GM19397 (cell line): Measurements from ENCODE around the gene CAB39L.
"Not testable (repeated sequence)": the region's sequence is repeated elsewhere in the genome, so short reads cannot be mapped to it uniquely, and the experiment has no call there.

Experiments used
- ATAC-seq: cut with Tn5 transposase; IDR thresholded peaks from one replicate; pipeline ENCODE4 v1.9.1; 2021; ENCODE audit warnings: mild to moderate bottlenecking, moderate library complexity; ENCODE audit not compliant: unreplicated experiment

CAB39L gene

GRCh38 chr13:49353908-49354307, 90.0 kb downstream of the CAB39L start:
- no peak for ATAC-seq

- ATAC-seq = no peak
Observed at GRCh38 chr13:49351871-49352270, 92.0 kb downstream of the CAB39L start.

DNA sequence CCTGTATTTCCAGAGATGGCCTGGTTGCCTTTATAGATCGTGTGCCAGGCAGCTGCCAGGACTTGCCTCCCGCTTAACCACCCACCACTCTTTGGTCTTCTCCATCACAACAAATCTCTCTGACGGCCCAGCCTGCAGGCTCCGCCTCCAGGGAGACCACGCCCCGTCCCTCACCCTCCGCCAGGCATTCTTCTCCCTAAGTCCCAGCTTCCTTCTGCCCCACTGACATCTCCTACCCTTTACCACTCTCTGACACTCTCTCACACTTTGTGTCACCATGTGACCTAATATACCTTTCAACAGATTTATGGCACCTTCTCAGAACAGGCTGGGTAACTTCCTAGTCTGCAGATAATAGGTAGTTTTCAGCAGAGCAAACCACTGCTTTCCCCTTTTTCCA, 95.1 kb downstream of the CAB39L start:
- ATAC-seq = no peak

DNA sequence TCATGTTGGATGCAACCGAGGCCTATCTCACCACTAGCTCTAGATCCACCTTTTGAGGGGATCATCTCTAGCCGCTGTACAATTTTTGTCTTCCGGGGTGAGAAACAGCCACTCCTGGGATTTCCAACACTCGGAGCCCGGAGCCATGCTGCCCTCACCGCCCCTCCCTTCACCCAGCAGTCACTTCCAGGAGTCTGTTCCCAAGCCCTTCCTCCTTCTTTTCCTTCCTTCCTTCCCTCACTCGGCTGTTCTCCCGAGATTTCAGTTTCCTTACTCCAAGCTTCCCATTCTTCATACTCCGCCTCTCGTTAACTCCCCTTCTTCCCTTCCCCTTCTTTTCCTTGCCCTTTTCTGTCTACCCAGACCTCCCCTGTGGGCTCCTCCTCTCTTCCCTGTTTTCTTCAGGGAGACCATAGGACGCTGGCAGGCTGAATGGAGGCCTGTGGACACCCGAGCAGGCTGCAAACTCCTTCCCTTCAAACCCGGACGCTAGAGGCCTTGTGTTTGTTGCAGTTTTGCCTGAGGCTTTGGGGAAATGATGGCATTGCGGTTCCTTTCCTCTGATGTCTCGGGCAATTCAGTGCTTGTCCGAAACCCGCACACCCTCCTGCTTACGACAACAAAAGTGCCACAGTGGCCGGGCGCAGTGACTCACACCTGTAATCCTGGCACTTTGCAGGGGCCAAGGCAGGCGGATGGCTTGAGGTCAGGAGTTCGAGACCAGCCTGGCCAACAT, 96.0 kb downstream of the CAB39L start:
- no peak for ATAC-seq

GRCh38 chr13:49346460-49346859, 97.4 kb downstream of the CAB39L start:
- no peak for ATAC-seq

GRCh38 chr13:49343731-49344130, 100.1 kb downstream of the CAB39L start:
- ATAC-seq = no peak

- no peak for ATAC-seq
Observed at GRCh38 chr13:49343255-49343654, 100.6 kb downstream of the CAB39L start.

GRCh38 chr13:49342454-49342853, 101.4 kb downstream of the CAB39L start:
- no peak for ATAC-seq

DNA sequence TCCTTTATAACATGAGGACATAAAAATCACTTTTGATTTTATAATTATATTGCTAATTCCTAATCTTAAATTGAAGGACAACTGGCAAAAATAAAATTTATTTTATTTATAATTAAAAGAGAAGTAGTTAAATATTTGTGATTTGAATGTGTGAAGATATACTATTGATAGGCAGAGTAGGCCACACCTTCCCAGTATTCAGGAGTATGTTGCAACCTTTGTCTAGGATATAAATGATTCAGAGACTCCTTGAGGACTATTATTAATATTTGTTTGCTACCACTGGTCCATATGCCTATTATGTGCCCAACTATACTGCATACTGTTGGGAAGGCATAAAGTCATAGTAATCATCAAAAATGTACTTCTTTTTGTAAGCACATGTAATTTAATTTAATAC, 101.9 kb downstream of the CAB39L start:
- no peak for ATAC-seq

GRCh38 chr13:49341517-49341916, 102.3 kb downstream of the CAB39L start:
- ATAC-seq = no peak

- no peak for ATAC-seq
Observed at GRCh38 chr13:49340161-49340560, 103.7 kb downstream of the CAB39L start.

- no peak for ATAC-seq
Observed at GRCh38 chr13:49336655-49337054, 107.2 kb downstream of the CAB39L start.

GRCh38 chr13:49330546-49330864, 113.4 kb downstream of the CAB39L start:
- ATAC-seq = no peak

GRCh38 chr13:49329831-49330545, 113.9 kb downstream of the CAB39L start:
- ATAC-seq = no peak

GRCh38 chr13:49327145-49327544, 116.7 kb downstream of the CAB39L start:
- not testable (repeated sequence) for ATAC-seq

- ATAC-seq = no peak
Observed at GRCh38 chr13:49326222-49326917, 117.5 kb downstream of the CAB39L start.

DNA sequence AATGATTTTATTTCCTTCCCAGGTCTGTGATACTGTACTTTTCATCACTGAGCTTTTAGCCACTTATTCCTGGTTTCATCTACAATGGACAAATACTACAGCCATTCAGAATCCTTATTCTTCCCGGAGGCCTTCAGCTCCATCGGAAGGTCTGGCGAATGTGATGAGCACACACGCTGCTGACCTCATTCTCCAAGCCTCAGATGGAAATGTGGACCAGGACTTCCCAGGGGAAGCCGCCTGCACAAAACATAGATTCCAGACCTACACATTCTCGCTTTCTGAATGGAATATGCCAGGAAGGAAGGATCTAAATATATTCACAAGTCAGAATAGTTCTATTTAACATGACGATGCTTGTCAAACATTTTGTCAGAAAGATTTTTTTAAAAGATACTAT, 120.5 kb downstream of the CAB39L start:
- no peak for ATAC-seq

- no peak for ATAC-seq
Observed at GRCh38 chr13:49322702-49323101, 121.2 kb downstream of the CAB39L start.

GRCh38 chr13:49320975-49321374, 122.9 kb downstream of the CAB39L start:
- no peak for ATAC-seq

- no peak for ATAC-seq
Observed at GRCh38 chr13:49319951-49320350, 123.9 kb downstream of the CAB39L start.

GRCh38 chr13:49319551-49319950, 124.3 kb downstream of the CAB39L start:
- no peak for ATAC-seq
